Measurements from ENCODE around the gene POFUT1. TPM values are rescaled to one million over a fixed set of nuclear protein-coding genes. Genes with fewer than 3 reads are reported as not detected.

POFUT1 gene
- polyA plus RNA-seq, 2 of the 4 experiments (the other 2 are of a cell fraction), result 29.6 to 43.9 TPM

- POLR2A ChIA-PET, result no interaction called here
- FAIRE-seq, result no peak
These were observed 18.6 kb upstream of the POFUT1 start for GRCh38 chr20:32189123-32189410.

GRCh38 chr20:32189691-32190615 lies 17.7 kb upstream of the POFUT1 start:
- no peak for FAIRE-seq
- POLR2A ChIA-PET, result no interaction called here

More at GRCh38 chr20:32189123-32189410, 18.6 kb upstream of the POFUT1 start:
- H3K4me3 ChIP-seq, result no peak overlapping the region
- H3K27ac ChIP-seq, result no peak overlapping the region
- CTCF ChIA-PET, result no interaction called here
- WGBS (ENCODE audit: missing lambda C conversion rate), result 97% methylated on average over 7 of the region's 9 CpGs
- no peak for DNase-seq (ENCODE audit: low read depth in 1 of 2, low spot score in 1 of 2)
- no peaks in the 10 kb centered on the region for H3K9me3 ChIP-seq
- peak in 1 of 2 experiments; percentile 30; a peak in 3 of 6 replicates for ATAC-seq
- H3K4me1 ChIP-seq, result no peaks in the 10 kb centered on the region
- no peak for TF ChIP-seq TFCP2L1 (CRISPR knock-in tag; IDR thresholded peaks at IDR 0.05)
- no peak for TF ChIP-seq RNF2 (IDR thresholded peaks at IDR 0.05; ENCODE audit: borderline replicate concordance, low read depth)
- no peak for TF ChIP-seq CHD2 (IDR thresholded peaks at IDR 0.05; ENCODE audit: low read length, partially characterized antibody)
- no peak for TF ChIP-seq POLR2AphosphoS2 (conservative IDR thresholded peaks at IDR 0.05; ENCODE audit: low read length)
- no peak for TF ChIP-seq HOXA7 (CRISPR knock-in tag; IDR thresholded peaks at IDR 0.05)
- TF ChIP-seq ZFP36 (IDR thresholded peaks at IDR 0.05; ENCODE audit: borderline replicate concordance, partially characterized antibody), result no peak
- no peak for TF ChIP-seq ATOH8 (CRISPR knock-in tag; IDR thresholded peaks at IDR 0.05; ENCODE audit: low read depth)
- TF ChIP-seq HES2 (IDR thresholded peaks at IDR 0.05), result no peak
- H3K4me2 ChIP-seq, result no peak overlapping the region

GRCh38 chr20:32190616-32191415 lies 16.9 kb upstream of the POFUT1 start:
- ChIA-PET POLR2A (no interaction called here), CTCF (interaction anchor here (1.3 kb wide), 1 partner anchor 10 kb away, joined by 3 read pairs; no protein-coding TSS in a partner anchor)
- 90% methylated on average over 14 of the region's 14 CpGs for WGBS (ENCODE audit: missing lambda C conversion rate)
- H3K4me1 ChIP-seq, result no peaks in the 10 kb centered on the region
- FAIRE-seq (no peak), DNase-seq (ENCODE audit: low read depth in 1 of 2, low spot score in 1 of 2) (no peak), ATAC-seq (0 out of 6 replicates have a peak, but pooled peaks of 1 of the 2 experiments have one; percentile 11)
- no peak overlapping the region for H3K27ac ChIP-seq
- no peak overlapping the region for H3K4me2 ChIP-seq
- H3K4me3 ChIP-seq, result no peak overlapping the region
- no peaks in the 10 kb centered on the region for H3K9me3 ChIP-seq
- no peak for TF ChIP-seq FOSL2 (IDR thresholded peaks at IDR 0.05)
- TF ChIP-seq FOSL2 (CRISPR knock-in tag; IDR thresholded peaks at IDR 0.05), result no peak
- no peak for TF ChIP-seq RARB (CRISPR knock-in tag; IDR thresholded peaks at IDR 0.05)
- no peak for TF ChIP-seq TFCP2L1 (CRISPR knock-in tag; IDR thresholded peaks at IDR 0.05)
- TF ChIP-seq PBX3 (IDR thresholded peaks at IDR 0.05), result no peak
- TF ChIP-seq GATA3 (IDR thresholded peaks at IDR 0.05; ENCODE audit: borderline replicate concordance), result no peak
- TF ChIP-seq JUNB (IDR thresholded peaks at IDR 0.05), result no peak
- TF ChIP-seq REST (IDR thresholded peaks at IDR 0.05), result no peak
- no peak for TF ChIP-seq HDAC2 (IDR thresholded peaks at IDR 0.05)
- TF ChIP-seq SMC3 (IDR thresholded peaks at IDR 0.05), result no peak

More at GRCh38 chr20:32189691-32190615, 17.7 kb upstream of the POFUT1 start:
- Histone ChIP-seq H3K4me2 (no peak overlapping the region), H3K4me1 (no peaks in the 10 kb centered on the region), H3K4me3 (no peak overlapping the region), H3K9me3 (no peaks in the 10 kb centered on the region), H3K27ac (no peak overlapping the region)
- DNase-seq (ENCODE audit: low read depth in 1 of 2, low spot score in 1 of 2) (no peak), ATAC-seq (no peak)
- WGBS (ENCODE audit: missing lambda C conversion rate), result 93% methylated on average over 55 of the region's 88 CpGs
- 0 out of 5 replicates have a peak, but pooled peaks of 1 of the 2 experiments have one; percentile 21 for TF ChIP-seq JUN (IDR thresholded peaks at IDR 0.05)
- no peak for TF ChIP-seq MAX (IDR thresholded peaks at IDR 0.05)
- CTCF ChIA-PET, result interaction anchor here (0.6 to 1.3 kb wide), 2 partner anchors 10 to 15 kb away, joined by 3 read pairs; no protein-coding TSS in a partner anchor

Measured in A549 (cell line).